Measurements from ENCODE around the gene HSFX4.
"Not testable (repeated sequence)": the region's sequence is repeated elsewhere in the genome, so short reads cannot be mapped to it uniquely, and the experiment has no call there.

Gene HSFX4

DNA sequence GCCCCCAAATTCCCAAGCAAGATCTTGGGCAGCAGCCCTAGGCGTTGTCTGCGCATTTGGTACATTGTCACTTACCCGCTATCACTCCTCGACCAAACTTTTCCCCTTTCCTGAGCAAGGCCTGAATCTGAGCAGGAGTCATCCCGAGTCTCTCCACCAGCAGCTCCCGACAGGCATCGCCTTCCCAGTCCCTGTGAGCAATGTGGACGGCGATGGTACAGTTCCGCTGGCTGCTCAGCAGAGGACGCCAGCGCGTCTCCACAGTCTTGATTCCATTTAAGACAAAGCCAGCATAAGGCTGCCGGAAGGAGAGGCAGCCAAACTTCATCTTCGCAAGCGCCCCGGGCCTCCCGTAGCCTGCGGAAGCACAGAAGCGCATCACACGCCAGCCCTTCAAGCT is 4.2 kb downstream of the HSFX4 start:
- in situ Hi-C loops (cut with MboI; ENCODE audit: low pct_unique_long_range_greater_than_20kb, low sequenced_read_pairs) = not testable (repeated sequence)

DNA sequence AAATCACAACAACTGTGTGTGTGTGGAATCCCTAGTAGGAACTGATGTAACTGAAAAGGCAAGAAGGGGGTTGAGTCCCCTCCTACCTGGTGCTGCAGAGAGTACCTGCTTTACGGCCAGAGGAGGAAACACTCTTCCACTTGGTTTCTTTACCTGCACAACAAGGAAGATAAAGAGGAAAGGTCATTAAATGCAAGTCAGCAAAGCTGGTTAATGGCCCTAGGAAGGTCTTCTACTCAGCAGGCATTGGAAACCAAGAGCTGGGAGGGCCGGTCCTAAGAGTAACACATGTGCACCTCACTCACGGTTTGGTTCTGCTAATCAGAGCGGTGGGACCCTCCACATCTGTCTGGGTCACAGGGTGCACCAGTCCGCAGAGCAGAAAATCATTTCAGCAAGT is 8.0 kb downstream of the HSFX4 start:
- in situ Hi-C loops (cut with MboI; ENCODE audit: low pct_unique_long_range_greater_than_20kb, low sequenced_read_pairs); DNase-seq: not testable (repeated sequence)

More for the DNA sequence above, 4.2 kb downstream of the HSFX4 start:
- DNase-seq = not testable (repeated sequence)

DNA sequence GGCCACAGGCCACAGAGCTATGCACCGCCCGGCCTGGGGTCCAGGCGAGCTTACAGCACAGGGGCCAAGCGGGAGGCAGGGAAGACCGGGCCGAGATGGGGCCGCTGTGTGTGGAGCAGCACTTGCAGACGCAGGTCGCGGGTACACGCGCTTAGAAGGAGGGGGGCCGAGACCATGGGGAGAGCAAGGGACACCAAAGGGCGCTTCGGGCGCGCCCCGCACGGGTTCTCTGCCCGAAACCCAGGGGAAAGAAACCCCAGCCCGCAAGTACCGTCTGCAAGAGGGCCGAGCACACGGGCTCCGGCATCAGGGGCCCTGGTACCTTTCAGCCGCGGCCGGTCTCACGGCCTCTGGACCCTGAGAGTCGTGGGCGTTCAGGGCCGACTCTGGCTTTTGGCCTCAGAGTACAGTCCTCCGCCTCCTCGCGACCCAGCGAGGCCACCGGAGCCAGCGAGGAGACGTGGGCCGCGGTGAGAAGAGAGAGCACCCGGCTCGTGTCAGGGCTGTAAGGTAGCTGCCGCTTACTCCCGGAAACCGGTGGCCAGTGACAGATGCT is 8.6 kb downstream of the HSFX4 start:
- DNase-seq = no peak
- in situ Hi-C loops (cut with MboI; ENCODE audit: low pct_unique_long_range_greater_than_20kb, low sequenced_read_pairs) = no loop called here

DNA sequence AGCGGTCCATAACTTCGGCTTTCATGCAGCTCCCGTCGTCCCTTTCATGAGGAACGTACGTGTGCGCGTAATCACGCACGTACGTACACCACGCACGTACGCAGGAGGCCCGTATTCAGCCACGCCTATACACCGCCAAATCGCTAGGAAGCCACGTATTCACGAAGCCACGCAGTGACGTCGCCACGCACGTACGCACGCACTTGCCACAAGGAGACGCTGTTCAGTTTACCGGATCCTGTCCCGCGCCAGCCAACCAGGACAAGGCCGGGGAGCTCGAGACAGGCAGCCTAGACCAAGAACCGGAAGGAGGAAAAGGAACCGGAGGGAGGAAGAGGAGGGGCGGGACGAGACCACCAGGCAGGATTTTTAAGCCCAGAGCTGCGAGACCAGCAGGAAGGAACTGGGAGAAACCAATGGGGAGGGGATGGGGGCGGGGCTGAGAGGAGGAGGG is 9.1 kb downstream of the HSFX4 start, which contains the start of gene EOLA2:
EOLA2 (minus strand) TSS at position 65 of the 454 bp plus-strand sequence. CDS start 4,617 bp downstream, outside the sequence.
- DNase-seq = peak; percentile 100
- in situ Hi-C loops (cut with MboI; ENCODE audit: low pct_unique_long_range_greater_than_20kb, low sequenced_read_pairs) = no loop called here

DNA sequence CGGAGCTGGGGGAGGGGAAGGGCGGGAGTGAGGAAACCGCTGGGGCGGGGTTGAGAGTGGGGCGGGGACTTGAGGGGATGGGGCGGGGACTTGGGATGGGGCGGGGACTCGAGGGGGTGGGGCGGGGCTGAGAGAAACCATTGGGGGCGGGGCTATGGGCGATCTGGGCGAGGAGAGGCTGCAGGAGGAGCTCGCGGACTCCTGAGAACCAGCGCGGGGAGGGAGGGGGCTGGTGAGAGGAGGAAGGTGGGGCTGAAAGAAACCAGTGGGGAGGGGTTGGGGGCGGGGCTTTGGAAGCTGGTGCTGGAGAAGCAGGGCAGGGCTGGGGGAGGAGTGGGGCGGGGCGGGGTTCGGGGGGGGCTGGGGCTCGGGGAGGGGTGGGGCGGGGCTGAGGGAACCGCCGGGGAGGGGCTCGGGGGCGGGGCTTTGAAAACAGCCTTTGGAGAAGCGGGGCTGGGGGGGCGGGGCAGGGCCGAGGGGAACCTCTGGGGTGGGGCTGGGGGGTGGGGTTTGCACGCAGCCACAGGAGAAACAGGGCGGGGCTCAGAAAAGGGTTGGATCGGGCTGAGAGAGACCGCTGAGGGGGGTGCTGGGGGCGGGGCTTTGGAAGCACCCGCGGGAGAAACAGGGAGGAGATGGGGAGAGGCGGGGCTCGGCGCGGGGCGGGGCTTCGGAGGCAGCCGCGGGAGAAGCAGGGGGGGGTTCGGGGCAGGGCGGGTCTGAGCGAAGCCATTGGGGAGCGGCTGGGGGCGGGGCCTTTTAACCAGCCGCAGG is 9.7 kb downstream of the HSFX4 start:
- DNase-seq = peak; percentile 82
- in situ Hi-C loops (cut with MboI; ENCODE audit: low pct_unique_long_range_greater_than_20kb, low sequenced_read_pairs) = no loop called here

DNA sequence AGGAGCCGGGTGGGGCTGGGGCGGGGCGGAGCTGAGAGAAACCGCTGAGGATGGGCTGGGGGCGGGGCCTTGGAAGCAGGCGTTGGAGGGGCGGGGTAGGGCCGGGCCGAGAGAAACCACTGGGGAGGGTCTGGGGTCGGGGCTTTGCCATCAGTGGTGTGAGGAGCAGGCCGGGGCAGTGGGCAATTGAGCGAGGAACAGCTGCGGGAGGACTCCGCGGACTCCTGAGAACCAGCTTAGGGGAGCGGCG is 10.2 kb downstream of the HSFX4 start:
- DNase-seq = no peak
- in situ Hi-C loops (cut with MboI; ENCODE audit: low pct_unique_long_range_greater_than_20kb, low sequenced_read_pairs) = no loop called here

DNA sequence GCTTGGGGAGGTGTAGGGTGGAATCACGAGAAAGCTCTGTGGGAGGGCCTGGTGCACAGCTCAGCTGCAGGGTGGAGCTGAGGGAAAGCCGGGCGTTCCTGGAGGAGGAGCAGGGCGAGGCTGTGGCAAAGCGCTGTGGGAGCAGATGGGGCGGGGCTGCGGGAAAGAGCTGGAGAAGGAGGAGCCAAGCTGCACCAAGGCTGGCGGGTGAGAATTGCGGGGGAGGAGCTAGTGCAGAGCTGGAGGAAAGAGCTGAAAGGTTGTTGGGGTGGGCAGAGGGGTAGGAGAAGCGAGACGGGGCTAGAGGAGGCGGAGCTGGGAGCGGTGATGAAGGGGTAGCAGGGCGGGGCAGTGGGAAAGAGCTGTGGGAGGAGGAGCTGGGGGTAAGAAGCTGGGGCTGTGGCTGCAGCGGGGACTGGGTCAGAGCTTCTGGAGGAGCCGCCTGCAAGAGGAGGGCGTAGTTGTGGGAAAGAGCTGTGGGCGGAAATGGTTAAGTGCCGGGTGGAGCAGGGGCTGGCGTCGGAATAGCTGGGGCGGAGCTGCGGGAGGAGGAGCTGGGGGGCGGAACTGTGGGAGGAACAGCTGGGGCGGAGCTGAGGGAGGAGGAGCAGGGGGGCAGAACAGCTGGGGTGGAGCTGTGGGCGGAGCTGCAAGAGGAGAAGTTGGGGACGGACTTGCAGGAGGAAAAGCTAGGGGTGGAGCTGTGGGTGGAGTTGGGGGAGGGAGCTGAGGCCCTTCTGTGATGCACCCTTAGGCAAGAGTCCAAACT is 10.7 kb downstream of the HSFX4 start:
- DNase-seq = peak; percentile 100
- in situ Hi-C loops (cut with MboI; ENCODE audit: low pct_unique_long_range_greater_than_20kb, low sequenced_read_pairs) = no loop called here

DNA sequence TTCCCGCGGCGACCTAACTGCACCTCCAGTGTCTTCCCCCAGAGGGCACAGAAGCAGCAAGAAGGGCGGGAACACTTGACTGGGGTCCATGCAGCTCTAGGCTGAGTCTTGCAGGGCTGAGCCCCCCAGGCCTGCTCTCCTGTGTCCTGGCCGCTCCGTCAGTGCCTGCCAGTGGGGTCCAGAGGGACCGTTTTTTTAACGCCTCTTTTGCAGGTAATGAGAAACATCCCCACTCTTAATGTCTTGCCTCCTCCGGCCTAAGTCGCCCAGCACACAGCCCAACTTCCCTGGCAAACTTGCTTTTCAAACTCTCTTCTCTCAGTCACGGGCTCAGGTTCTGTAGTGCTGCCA is 11.3 kb downstream of the HSFX4 start:
- in situ Hi-C loops (cut with MboI; ENCODE audit: low pct_unique_long_range_greater_than_20kb, low sequenced_read_pairs); DNase-seq: not testable (repeated sequence)

DNA sequence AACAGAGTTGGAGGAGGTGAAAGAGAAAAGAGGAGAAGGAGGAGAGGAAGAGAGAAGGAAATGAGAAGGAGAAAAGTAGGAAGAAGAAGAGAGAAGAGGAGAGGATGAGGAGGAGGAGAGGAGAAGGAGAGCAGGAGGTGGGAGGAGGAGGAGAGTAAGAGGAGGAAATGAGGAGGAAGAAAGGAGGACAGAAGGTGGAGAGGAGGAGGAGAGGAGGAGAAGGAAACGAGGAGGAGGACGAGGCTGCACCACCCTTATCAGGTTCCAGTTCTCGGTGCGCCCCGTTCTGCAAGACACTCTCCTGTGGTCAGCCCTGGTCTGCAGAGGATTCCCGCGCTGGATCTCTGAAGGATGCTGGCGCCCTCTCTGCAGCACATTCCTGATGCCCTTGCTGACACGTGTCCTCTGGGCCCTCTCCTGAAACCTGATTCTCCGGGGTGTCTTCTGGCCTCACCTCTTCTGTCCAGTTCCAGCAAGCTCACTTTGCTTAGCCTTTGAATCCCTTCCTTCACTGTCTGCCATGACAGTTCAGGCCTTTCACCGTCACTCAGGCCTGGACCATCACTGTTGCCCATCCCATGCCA is 15.8 kb downstream of the HSFX4 start:
- in situ Hi-C loops (cut with MboI; ENCODE audit: low pct_unique_long_range_greater_than_20kb, low sequenced_read_pairs); DNase-seq: not testable (repeated sequence)

DNA sequence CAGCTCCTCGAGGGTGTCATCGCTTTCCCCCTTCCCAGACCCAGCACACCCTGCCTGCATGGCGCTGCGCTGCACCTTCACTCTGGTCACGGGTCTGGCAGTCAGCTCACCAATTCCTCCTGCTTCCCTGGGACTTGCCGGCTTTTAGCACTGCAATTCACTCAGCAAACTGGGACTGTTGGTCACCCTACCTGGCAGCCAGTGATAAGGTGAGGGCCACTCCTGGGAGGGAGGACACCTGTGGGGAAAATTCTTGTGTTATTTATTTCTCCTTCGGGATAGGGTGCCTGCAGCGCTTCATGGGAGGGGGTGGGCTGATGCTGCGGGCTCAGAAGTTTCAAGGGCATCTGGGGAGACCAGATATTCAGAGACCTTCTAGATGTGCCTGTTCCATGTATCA is 16.4 kb downstream of the HSFX4 start:
- in situ Hi-C loops (cut with MboI; ENCODE audit: low pct_unique_long_range_greater_than_20kb, low sequenced_read_pairs); DNase-seq: not testable (repeated sequence)

DNA sequence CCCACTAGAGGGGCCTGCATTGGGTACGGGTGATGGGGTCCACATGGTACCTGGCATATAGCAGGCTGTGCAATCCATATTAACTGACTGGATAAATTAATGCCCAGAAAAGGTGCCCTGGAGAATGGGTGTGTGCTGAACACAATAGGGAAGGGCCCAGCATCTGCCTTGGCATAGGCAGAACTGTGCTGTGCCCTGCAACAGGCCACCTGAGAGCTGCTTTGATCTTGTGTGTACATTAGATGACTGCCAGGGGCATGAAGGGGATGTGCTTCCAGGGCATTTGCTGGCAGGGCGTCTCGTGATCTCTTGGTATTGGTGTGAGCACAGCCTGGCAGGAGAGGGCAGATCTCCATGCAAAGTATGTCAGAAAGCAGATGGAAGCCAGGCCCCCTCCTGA is 17.6 kb downstream of the HSFX4 start:
- in situ Hi-C loops (cut with MboI; ENCODE audit: low pct_unique_long_range_greater_than_20kb, low sequenced_read_pairs) = not testable (repeated sequence)

DNA sequence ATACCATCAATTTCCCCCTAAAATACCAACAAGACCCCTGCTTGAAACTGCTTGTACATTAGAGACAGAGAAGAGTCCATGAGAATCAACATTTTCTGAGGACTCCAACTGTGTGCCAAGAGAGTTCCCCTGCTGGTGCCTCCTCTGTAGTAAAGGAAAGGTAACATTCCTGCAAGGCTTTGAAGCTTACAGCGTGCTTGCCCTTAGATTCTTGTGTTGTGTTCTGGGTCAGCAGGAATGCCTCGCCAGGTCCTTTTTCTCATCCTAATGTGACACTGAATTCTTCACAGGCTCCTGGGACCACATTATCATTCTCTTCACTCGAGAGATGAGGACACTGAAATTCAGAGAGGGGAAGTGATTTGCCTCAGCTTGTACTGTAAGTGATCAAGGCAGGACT is 18.6 kb downstream of the HSFX4 start:
- DNase-seq = no peak
- in situ Hi-C loops (cut with MboI; ENCODE audit: low pct_unique_long_range_greater_than_20kb, low sequenced_read_pairs) = no loop called here

More for the DNA sequence above, 17.6 kb downstream of the HSFX4 start:
- DNase-seq = not testable (repeated sequence)

DNA sequence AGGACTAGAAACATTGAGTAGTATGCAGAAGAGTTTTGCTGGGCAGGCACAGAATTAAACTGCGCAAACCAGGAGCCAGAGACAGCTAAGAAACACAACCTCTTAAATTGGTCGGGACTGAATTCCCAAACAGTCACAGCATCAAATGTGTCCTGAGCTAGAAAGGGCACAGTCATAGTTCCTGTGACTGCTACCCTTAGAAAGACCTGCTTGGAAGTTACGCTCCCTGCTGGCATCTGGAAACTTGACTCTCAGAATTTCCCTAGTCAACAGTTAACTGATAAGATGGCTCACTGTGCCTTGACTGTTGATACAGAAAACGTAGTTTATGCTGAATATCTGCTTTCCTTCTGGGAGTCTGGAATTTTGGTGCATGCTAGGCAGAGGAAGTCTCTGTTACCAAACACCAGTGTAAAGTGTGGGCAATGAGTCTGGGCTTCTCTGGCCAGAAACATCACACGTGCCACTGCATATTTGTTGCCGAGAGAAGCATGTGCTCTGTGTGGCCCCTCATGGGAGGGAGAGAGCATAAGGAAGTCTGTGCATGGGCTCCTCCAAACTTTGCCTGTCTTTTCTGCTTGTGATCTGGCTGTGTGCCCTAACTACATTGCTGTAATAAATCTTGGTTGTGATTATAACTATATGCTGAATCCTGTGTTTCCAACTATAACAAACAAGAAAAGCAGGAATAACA is 20.5 kb downstream of the HSFX4 start:
- DNase-seq = no peak
- in situ Hi-C loops (cut with MboI; ENCODE audit: low pct_unique_long_range_greater_than_20kb, low sequenced_read_pairs) = loop anchor here (25.0 kb wide), 1 partner anchor 737 kb away; the partner anchor contains the start of gene MTMR1

DNA sequence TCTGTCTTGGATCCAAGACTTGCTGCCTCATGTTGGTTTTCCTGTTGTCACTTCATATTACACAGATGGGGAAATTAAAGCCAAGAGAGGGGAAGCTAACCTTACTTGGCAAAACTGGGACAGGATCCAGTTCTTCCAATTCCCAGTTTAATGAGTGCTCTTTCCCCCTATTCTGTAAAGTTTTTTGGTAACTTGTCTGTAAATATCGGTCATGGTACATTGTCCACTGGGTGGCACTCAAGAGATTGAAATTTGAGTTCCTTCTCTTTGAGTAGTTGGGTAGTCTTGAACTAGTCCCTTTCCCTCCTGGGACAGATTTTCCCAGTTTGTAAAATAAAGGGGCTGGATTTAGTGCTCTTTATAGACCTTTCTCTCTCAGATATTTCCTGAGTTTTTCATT is 21.3 kb downstream of the HSFX4 start:
- in situ Hi-C loops (cut with MboI; ENCODE audit: low pct_unique_long_range_greater_than_20kb, low sequenced_read_pairs) = loop anchor here (25.0 kb wide), 1 partner anchor 737 kb away; the partner anchor contains the start of gene MTMR1
- peak; percentile 49 for DNase-seq

DNA sequence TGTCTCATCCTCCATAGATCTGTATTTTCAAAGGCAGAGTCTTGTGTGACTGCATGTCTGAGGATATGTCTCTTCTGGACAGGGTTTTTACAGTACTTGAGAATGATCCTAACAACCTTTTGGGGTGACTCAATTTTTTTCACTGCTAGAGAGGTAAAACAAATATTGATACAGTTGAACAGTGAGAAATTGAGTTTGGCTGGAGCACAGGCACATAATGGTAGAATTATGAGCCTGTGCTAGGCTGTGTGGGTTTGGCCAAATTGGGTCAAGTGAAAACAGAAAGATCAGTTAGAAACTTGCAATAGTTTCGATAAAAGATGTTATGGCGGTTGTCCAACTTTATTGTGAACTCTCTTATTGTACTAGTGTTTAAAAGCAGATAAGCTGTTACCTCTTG is 32.2 kb downstream of the HSFX4 start:
- in situ Hi-C loops (cut with MboI; ENCODE audit: low pct_unique_long_range_greater_than_20kb, low sequenced_read_pairs) = loop anchor here (25.0 kb wide), 1 partner anchor 726 kb away; the partner anchor contains the start of gene MTMR1
- DNase-seq = no peak

DNA sequence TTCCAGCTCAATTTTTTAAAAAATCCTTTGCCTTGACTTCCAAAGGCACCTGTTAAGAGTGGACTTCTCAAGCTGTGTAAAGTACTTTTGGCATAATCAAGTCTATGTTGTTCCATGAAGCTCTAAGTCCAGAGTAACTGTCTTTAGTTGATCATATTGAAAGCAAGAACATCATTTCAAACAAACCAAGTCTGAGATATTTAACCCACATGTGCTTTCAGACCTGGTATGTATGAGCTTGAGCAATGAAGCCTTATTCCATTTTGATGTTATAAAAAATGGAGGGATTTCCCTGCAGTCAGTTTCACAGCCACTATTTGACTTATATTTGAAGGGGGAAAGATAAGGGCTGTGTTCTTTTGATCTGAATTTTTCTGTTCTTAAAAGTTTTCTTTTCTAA is 32.6 kb downstream of the HSFX4 start:
- in situ Hi-C loops (cut with MboI; ENCODE audit: low pct_unique_long_range_greater_than_20kb, low sequenced_read_pairs) = loop anchor here (25.0 kb wide), 1 partner anchor 725 kb away; the partner anchor contains the start of gene MTMR1
- DNase-seq = no peak

DNA sequence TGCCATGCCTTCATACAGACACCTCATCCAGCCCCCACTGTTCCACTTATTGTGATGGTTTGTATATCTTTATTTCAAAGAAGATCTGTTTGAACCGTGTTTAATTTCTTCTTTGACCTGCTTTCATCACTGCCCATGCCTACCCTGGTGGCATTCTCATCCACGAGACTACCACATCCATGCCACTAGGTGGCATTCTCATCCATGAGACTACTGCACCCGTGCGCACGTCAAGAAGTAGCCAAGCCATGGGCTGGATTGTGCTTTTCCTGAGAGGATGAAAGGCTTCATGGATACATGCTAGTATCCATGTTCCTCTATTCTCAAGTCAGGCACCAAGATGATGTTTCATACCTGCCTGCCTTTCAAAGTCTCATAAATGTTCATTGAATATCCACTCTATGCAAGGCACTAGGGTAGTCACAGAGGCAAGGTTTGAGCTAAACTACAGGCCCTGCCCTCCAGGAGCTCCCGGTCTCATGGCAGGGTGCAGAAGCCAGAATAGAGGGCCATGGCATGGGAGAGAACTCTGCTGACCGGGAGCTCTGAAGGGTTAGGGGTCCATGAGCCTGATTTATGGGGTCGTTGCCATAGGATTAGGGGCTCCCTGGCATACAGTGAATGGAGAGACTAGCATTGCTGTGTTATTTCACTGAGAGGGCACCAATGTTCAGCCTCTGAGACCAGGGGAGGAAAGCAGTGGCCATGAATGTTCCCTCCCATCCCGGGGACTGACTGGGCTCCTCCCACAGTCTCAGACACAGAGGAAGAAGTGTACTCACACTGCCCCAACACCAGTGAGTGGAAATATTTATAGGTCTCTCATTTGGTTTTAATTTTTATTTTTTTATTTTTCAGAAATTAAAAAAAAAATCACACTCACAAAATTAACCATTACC is 33.7 kb downstream of the HSFX4 start:
- DNase-seq = peak; percentile 55
- in situ Hi-C loops (cut with MboI; ENCODE audit: low pct_unique_long_range_greater_than_20kb, low sequenced_read_pairs) = loop anchor here (25.0 kb wide), 1 partner anchor 724 kb away; the partner anchor contains the start of gene MTMR1

DNA sequence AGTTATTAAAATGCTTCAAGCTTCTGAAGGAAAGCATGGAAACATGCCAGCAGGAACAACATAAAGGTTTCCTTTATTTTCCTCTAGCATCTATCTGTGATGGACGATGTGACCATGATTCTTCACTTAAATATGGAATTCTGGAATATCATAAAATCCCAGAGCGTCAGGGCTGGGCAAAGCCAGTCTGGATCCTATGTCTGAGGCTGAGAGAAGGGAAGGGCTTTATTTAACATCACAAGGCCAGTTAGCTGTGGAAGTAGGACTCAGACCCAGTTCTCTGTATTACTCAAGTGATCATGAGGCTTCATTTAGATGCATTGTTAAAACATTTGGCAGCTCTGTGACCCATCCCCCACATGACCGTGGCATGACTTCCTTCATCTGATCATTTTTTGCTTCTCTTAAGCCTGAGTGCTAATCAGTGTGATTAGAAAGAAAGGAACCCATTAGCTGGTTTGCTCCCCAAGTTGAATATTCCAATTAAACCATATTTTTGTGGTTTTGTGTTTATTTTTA is 49.8 kb downstream of the HSFX4 start:
- no peak for DNase-seq
- in situ Hi-C loops (cut with MboI; ENCODE audit: low pct_unique_long_range_greater_than_20kb, low sequenced_read_pairs) = no loop called here
